ENCODE measurements around the gene STARD3. TPM values are rescaled to one million over a fixed set of nuclear protein-coding genes. Genes with fewer than 3 reads are reported as not detected.

Gene STARD3
- total RNA-seq, 4 donors from 2014 or later, result 44.5 to 73.6 (median 53.0) TPM

- Histone ChIP-seq H3K4me3 (replicated peaks in 1 of 3) (no peak overlapping the region), H3K27ac (no peak overlapping the region), H3K4me1 (peaks cover 12 to 16% of the 10 kb centered on the region in 2 donors), H3K9me3 (no peaks in the 10 kb centered on the region), H3K27me3 (peaks cover 15% of the 10 kb centered on the region), H3K36me3 (no peaks in the 10 kb centered on the region)
- no peak for DNase-seq
- WGBS, 2 donors, result 52 to 55% methylated on average over 16 of the region's 16 CpGs
- intact Hi-C loops (cut with DNase I), result loop anchor here (2.0 to 10.0 kb wide), 4 partner anchors 42 to 242 kb away; partner anchors contain the start of genes IKZF3, TCAP and ZPBP2
- no peak for TF ChIP-seq POLR2A (IDR thresholded peaks at IDR 0.05)
- TF ChIP-seq CTCF (IDR thresholded peaks at IDR 0.05), result no peak
These were observed 14.5 kb upstream of the STARD3 start for GRCh38 chr17:39622380-39623006.

GRCh38 chr17:39623356-39623950 is 13.5 kb upstream of the STARD3 start:
- Histone ChIP-seq H3K9me3 (no peaks in the 10 kb centered on the region), H3K27ac (no peak overlapping the region), H3K27me3 (peaks cover 15% of the 10 kb centered on the region), H3K4me1 (peaks cover 11 to 15% of the 10 kb centered on the region in 2 donors), H3K4me3 (replicated peaks in 1 of 3) (no peak overlapping the region), H3K36me3 (no peaks in the 10 kb centered on the region)
- TF ChIP-seq CTCF (IDR thresholded peaks at IDR 0.05) (peak; percentile 74 to 96 (median 88)), POLR2A (IDR thresholded peaks at IDR 0.05) (no peak)
- intact Hi-C loops (cut with DNase I), result loop anchor here (2.0 to 10.0 kb wide), 4 partner anchors 41 to 241 kb away; partner anchors contain the start of genes IKZF3, TCAP and ZPBP2
- DNase-seq, result peak; percentile 84 to 86
- 5% methylated on average over 9 to 16 of the region's 16 CpGs for WGBS, 2 donors

GRCh38 chr17:39624313-39624712 is 12.6 kb upstream of the STARD3 start:
- TF ChIP-seq CTCF (IDR thresholded peaks at IDR 0.05) (no peak), POLR2A (IDR thresholded peaks at IDR 0.05) (no peak)
- Histone ChIP-seq H3K27me3 (peaks cover 15% of the 10 kb centered on the region), H3K4me1 (peaks cover 10 to 11% of the 10 kb centered on the region in 2 donors), H3K27ac (no peak overlapping the region), H3K4me3 (replicated peaks in 1 of 3) (no peak overlapping the region), H3K36me3 (no peaks in the 10 kb centered on the region), H3K9me3 (no peaks in the 10 kb centered on the region)
- intact Hi-C loops (cut with DNase I), result loop anchor here (5.0 to 10.0 kb wide), 3 partner anchors 77 to 240 kb away; partner anchors contain the start of genes IKZF3 and ZPBP2
- DNase-seq, result no peak
- WGBS, 2 donors, result 67 to 69% methylated on average over 8 of the region's 8 CpGs

GRCh38 chr17:39625198-39625785 is 11.7 kb upstream of the STARD3 start:
- H3K27me3 ChIP-seq, result peaks cover 15% of the 10 kb centered on the region
- H3K9me3 ChIP-seq, result no peaks in the 10 kb centered on the region
- intact Hi-C loops (cut with DNase I), result loop anchor here (5.0 to 10.0 kb wide), 2 partner anchors 62 to 240 kb away; partner anchors contain the start of genes IKZF3, PGAP3 and ZPBP2
- no peak overlapping the region for H3K27ac ChIP-seq
- no peak for TF ChIP-seq CTCF (IDR thresholded peaks at IDR 0.05)
- no peak for TF ChIP-seq POLR2A (IDR thresholded peaks at IDR 0.05)
- 72 to 75% methylated on average over 4 of the region's 5 CpGs for WGBS, 2 donors
- H3K4me3 ChIP-seq (replicated peaks in 1 of 3), result no peak overlapping the region
- H3K36me3 ChIP-seq, result no peaks in the 10 kb centered on the region
- DNase-seq, result no peak
- peaks cover 10 to 11% of the 10 kb centered on the region in 2 donors for H3K4me1 ChIP-seq
